GM18861 (cell line): ENCODE data around the gene SWI5.

Experiments used
- ATAC-seq: cut with Tn5 transposase; IDR thresholded peaks from one replicate; pipeline ENCODE4 v1.9.1; 2021; ENCODE audit not compliant: unreplicated experiment

The SWI5 gene

DNA sequence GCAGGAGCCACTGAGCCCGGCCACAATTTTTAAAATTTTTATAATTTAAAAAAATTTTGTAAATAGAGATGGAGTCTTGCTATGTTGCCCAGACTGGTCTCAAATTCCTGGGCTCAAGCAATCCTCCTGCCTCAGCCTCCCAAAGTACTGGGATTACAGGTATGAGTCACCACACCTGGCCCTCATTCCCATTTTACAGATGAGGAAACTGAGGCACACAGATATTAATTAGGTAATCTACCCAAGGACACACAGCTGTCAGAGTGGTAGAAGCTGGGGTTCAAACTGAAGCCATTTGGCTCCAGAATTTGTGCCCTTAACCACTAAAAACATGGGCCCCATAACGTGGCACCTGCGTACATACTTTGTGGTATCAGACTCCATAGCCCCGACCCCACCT lies 38.6 kb downstream of the SWI5 start:
- ATAC-seq: no peak

DNA sequence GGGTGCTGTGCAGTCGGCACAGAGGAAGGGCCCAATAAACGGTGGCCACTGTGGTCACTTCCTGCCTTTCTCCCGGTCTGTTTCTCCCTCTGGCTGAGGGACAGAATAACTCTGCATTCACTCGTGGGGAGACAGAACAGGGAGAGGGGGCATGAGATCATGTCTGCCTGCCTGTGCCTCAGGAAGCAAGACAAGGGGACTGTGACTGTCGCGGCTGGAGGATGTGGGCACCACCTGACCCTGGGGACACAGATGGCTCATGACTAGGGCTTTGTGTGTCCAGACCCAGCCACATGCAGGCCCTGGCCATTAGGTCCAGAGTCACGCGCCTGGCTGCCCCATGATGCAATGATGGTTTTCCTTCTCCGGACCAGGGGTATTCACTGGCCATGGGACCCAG lies 40.3 kb downstream of the SWI5 start:
- no peak for ATAC-seq

DNA sequence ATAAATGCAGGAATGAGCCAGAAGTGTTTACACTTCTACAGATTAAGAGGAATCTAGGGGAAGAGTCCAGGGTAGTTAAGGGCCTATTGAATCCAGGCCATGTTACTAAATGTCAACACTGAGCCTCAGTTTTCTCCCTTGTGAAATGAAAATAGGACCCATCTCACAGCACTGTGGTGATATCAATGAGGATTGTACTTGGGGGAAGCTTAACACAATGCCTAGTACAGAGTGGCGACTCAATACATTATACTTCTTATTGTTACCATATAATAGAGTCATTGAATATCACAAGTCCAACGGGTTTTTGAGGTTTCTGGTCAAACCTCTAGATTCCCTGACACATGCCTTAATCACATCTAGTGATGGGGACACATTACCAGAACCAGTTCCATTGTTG lies 41.6 kb downstream of the SWI5 start:
- ATAC-seq: no peak

DNA sequence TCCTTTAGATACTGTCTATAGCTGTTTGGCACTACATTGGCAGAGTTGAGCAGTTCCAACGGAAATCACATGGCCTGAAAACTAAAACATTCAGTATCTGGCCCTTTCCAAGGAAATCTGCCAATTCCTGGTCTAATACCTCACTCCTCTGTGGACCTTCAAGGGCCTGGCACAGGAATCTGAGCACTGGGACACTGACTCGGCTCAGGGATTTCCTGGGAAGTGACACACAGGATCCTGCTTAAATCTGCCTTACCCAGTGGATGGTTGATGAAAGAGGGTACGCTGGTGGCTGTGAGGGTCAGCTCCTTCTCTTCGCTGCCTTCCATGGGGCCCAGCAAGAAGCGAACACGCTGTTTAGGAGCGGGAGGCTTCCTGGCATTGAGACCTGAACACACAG lies 45.3 kb downstream of the SWI5 start:
- no peak for ATAC-seq

DNA sequence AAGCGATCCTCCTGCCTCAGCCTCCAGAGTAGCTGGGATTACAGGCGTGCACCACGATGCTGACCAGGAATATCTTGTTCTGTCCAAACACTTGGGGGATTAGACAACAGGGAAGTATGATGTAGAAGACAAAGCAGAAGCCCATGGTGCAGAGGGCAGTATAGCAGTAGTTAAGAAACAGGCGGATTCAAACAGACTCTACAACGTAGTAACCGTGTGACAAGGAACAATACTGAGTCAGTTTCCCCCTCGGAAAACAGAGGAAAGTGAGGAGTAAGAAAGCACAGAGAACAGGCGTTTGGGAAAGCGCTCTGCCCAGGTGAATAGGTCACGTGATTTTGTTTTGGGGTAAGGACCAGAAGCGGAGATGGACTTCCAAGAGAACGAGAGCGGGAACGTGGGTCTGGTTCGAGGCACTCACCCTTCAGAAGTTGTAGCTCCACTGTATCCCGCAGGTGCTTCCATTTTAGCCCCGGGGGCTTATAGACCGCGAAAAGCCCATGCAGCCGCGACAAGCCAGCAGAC lies 45.9 kb downstream of the SWI5 start:
- peak; percentile 5 for ATAC-seq

DNA sequence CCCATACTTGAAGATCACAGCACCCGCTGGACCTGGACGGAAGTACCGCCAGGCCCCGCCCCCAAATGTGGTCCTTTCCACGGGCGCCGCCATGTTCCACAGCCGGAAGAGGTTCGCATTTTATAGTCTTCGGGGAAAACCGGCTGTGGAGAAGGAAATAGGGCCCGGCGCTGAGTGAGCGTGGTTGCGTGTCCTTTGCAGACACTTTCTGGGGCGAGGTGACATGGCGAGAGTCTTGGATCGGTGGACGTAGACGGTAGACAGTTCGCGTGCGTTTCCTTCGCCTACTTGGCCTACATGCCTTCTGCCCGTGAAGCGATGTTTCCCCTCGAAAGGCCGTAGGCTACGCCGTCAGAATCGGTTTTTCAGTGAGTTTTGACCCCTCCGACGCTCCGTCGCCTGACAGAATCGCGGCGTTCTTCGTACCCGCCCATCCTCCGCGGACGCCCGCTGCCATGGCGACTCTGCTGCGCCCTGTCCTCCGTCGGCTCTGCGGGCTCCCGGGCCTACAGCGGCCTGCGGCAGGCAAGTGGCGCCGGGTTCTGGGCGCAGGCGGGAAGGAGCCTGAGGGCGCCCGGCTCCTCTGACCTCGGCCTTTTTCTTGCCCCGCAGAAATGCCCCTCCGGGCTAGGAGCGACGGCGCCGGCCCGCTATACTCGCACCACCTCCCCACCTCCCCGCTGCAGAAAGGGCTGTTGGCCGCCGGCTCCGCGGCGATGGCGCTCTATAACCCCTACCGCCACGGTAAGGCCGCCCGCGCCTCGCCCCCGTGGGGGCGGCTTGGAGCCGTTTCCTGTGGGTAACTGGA lies 46.5 kb downstream of the SWI5 start, which contains the start of the genes COQ4 and TRUB2:
COQ4 (plus strand) TSS at position 436 of the 808 bp plus-strand sequence; CDS start at position 456, 20 bp downstream.
TRUB2 (minus strand) TSS at position 44 of the 808 bp plus-strand sequence; CDS start at position 5, 39 bp downstream.
- peak; percentile 71 for ATAC-seq

DNA sequence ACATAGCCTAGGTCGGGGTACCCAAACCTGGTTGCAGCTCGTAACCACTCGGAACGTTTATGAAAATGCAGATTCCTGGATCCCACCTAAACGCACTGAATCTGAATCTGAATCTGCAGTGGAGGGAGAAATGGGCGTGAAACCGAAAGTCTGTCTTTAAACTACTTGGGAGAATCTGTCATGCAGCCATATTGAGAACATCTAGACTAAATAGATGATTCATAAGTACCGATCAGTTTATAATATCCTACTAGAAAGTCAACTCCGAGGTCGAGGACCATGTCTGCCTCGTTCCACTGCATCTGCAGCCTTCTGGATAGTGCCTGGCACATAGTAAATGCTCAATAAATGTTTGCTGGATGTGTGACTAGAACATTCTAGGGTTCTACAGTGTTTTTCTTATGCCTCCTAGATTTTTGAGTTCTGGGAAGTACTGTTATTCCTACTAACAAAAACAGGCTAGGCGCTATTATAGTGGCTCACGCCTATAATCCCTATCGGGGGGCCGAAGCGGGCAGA lies 47.2 kb downstream of the SWI5 start:
- ATAC-seq: no peak

DNA sequence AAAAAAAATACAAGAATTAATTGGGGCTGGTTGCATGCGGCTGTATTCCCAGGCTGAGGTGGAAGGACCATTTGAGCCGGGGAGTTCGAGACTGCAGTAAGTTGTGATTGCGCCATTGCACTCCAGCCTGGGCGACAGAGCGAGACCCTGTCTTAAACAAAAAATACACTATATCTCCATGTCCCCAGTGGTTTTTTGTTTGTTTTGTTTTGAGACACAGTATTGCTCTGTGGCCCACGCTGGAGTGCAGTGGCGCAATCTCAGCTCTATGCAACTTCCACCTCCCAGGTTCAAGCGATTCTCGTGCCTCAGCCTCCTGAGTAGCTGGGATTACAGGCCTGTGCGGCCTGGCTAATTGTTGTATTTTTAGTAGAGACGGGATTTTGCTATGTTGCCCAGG lies 47.7 kb downstream of the SWI5 start:
- no peak for ATAC-seq

DNA sequence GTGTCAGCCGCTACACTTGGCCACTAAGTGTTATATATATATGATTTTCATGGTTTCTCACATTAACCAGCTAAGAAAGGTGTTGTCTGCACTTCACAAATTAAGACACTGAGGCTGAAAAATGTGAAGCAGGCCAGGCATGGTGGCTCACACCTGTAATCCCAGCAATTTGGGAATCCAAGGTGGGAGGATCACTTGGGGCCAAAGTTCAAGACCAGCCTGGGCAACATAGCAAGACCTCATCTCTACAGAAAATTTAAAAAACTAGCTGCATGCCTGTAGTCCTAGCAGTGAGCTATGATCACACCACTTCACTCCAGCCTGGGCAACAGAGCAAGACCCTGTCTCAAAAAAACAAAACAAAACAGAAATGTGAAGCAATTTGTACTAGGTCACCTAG lies 48.3 kb downstream of the SWI5 start:
- ATAC-seq: no peak

DNA sequence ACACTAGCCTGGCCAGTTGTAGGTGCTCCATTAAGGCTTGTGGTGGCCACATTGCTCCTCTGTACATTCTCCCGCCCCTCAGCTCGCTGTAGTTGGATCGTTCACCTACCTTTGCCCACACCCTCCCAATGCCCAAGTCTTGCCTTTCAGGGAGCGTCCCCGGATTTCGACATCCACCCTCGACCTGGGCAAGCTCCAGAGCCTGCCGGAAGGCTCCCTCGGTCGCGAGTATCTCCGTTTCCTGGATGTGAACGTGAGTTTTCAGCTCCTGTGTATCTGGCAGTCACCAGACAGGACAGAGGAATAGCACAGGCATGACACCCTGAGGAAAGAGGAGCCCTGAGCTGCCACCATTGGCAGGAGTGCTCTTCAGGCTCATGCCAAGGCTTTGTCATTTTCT lies 49.6 kb downstream of the SWI5 start:
- no peak for ATAC-seq

DNA sequence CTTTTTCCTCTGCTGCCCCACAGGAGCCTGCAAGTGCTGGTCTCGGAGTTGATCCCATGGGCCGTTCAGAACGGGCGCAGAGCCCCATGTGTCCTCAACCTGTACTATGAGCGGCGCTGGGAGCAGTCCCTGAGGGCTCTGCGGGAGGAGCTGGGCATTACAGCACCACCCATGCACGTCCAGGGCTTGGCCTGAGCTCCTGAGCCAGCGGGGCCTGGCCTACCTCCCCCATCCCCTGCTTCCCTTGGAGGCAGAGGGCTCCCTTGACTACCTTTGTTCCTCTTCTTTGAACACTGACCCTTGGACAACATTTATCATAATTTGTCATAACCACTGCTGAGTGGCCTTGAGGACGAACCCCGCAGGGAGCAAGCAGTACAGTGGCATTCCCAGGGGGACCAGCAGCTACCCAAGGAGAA lies 57.4 kb downstream of the SWI5 start:
- ATAC-seq: no peak

DNA sequence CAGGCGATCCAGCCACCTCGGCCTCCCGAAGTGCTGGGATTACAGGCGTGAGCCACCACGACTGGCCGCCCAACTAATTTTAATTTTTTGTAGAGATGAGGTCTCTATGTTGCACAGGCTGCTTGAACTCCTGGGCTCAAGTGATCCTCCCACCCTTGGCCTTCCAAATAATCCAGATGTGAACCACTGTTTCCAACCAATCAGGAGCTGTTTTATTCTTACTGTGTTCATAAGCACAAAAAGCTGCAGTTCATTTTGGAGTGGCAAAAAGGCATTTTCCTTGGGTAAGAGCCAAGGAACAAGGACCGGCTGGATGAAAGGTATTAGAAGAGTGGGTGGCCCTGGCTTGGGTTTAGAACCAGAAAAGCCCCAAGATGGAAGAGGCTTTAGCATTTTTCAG lies 59.1 kb downstream of the SWI5 start:
- no peak for ATAC-seq

DNA sequence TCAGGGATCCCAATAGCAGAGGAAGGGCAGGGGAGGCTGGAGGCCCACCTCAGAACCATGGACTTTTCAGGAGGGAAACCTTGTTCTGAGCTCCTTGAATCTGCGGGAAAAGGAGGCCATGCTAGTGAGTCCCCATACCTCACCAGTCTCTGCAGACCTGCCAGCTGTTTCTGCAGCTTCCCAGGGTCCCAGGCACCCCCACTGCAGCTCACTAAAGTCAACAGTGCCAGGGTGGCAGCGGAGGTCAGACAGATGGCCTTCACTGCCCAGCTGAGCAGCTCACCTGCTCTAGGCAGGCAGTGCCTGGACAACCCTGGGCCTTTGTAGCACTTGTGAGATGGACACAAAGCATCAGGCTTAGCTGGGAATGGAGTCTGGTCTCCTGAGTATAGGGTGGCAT lies 59.8 kb downstream of the SWI5 start:
- no peak for ATAC-seq

DNA sequence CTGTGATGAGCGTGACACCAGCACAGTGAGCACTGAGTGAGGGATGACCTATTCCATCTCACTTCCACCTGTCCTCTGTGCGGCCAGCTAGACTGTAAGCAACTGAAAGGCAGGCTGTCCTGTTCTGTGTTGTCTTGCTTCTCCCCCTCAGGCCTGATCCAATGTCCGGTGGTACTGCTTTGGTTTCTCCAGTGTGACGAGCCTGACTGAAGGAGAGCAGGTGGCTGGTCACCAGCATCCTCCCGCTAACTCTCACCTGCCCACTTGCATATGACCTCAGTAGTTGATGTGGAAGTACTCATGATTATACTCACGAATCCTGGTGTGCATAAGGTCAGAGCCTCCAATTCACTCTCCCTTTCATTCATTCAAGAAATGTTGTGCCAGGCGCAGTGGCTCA lies 61.9 kb downstream of the SWI5 start:
- ATAC-seq: no peak
